ENCODE measurements around the gene USP19.

Gene USP19

DNA sequence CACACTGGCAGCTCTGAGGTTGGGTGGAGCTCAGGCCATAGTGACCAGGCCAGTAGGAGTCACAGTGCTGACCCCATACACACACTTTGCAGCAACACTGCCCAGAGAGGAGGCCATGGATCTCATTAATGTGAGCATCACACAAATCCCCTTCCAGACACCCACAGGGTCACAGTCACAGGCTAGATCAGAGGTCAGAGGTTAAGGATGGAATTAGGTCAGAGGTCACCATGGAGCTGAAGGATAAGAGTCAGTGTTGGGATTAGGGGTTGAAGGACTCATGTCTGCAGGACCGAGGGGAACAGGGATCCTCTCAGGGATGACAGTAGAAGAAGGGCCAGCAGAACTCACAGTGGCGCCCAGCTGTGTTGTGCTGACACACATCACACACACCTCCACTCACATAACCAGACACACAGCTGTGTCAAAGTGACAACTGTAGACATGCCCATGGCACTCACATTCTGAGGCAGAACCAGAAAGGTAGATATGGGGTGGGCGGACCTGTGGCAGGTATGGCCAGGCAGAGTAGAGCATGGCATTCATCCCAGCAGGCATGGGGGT lies 32.8 kb upstream of the USP19 start:
- TF ChIP-seq, protein P1, sequence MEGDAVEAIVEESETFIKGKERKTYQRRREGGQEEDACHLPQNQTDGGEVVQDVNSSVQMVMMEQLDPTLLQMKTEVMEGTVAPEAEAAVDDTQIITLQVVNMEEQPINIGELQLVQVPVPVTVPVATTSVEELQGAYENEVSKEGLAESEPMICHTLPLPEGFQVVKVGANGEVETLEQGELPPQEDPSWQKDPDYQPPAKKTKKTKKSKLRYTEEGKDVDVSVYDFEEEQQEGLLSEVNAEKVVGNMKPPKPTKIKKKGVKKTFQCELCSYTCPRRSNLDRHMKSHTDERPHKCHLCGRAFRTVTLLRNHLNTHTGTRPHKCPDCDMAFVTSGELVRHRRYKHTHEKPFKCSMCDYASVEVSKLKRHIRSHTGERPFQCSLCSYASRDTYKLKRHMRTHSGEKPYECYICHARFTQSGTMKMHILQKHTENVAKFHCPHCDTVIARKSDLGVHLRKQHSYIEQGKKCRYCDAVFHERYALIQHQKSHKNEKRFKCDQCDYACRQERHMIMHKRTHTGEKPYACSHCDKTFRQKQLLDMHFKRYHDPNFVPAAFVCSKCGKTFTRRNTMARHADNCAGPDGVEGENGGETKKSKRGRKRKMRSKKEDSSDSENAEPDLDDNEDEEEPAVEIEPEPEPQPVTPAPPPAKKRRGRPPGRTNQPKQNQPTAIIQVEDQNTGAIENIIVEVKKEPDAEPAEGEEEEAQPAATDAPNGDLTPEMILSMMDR (IDR thresholded peaks at IDR 0.05; ENCODE audit: low read depth, low read length, missing control alignments) = no peak
- no peak for DNase-seq (ENCODE audit: low read depth)
- no peak overlapping the region for H3K4me3 ChIP-seq (ENCODE audit: low read depth, low read length)

DNA sequence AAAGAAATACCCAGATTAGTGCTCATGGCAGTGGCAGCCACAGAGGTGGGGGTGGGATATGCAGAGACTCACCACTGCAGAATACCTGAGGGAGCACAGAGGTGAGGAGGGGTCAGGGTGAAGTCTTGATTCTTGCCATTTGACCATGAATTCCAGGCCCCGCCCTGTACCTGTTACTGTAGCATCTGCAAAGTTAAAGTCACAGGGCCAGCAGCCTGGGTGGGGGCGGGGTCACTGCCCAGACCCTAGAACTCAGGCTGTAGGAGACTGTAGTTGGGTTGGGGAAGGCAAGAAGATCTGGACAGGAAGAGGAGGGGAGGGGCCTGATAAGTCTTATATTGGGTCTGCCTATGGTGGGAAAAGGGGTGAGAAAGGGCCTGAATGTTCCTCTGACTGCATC lies 31.0 kb upstream of the USP19 start:
- no peak for DNase-seq (ENCODE audit: low read depth)
- H3K4me3 ChIP-seq (ENCODE audit: low read depth, low read length) = no peak overlapping the region
- TF ChIP-seq, protein P1 (IDR thresholded peaks at IDR 0.05; ENCODE audit: low read depth, low read length, missing control alignments) = no peak

DNA sequence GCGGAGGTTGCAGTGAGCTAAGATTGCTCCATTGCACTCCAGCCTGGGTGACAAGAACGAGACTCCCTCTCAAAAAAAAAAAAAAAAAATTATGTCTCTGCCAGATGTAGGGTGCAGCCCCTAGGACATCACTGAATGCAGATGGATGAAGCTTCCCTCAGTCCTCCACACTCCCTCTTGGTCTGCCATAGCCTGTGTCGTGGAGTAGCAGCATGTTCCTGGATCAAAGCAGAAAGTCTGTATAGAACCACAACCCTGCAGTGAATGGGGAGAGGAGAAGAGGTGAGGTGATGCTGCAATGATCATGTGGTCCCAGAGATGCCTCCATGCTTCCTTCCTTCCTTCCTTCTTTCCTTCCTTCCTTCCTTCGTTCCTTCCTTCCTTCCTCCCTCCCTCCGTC lies 27.5 kb upstream of the USP19 start:
- no peak for DNase-seq (ENCODE audit: low read depth)
- H3K4me3 ChIP-seq (ENCODE audit: low read depth, low read length) = no peak overlapping the region
- TF ChIP-seq, protein P1 (IDR thresholded peaks at IDR 0.05; ENCODE audit: low read depth, low read length, missing control alignments) = no peak

GRCh38 chr3:49140080-49140479 lies 19.5 kb upstream of the USP19 start:
- no peak for DNase-seq (ENCODE audit: low read depth)
- no peak overlapping the region for H3K4me3 ChIP-seq (ENCODE audit: low read depth, low read length)
- TF ChIP-seq, protein P1 (IDR thresholded peaks at IDR 0.05; ENCODE audit: low read depth, low read length, missing control alignments) = no peak

GRCh38 chr3:49135499-49135898 lies 14.9 kb upstream of the USP19 start:
- TF ChIP-seq, protein P1 (IDR thresholded peaks at IDR 0.05; ENCODE audit: low read depth, low read length, missing control alignments) = no peak
- H3K4me3 ChIP-seq (ENCODE audit: low read depth, low read length) = no peak overlapping the region
- DNase-seq (ENCODE audit: low read depth) = no peak

GRCh38 chr3:49134471-49135265 lies 14.0 kb upstream of the USP19 start:
- no peak for DNase-seq (ENCODE audit: low read depth)
- H3K4me3 ChIP-seq (ENCODE audit: low read depth, low read length) = no peak overlapping the region
- TF ChIP-seq, protein P1 (IDR thresholded peaks at IDR 0.05; ENCODE audit: low read depth, low read length, missing control alignments) = peak; percentile 14
